Measurements from ENCODE around the gene BBS7. TPM values are rescaled to one million over a fixed set of nuclear protein-coding genes. Genes with fewer than 3 reads are reported as not detected.

The BBS7 gene
- total and polyA plus RNA-seq, 2 donors (not counting 3 experiments of a cell fraction or from before 2014, with no cell fraction given), result 20.0 to 21.7 TPM

GRCh38 chr4:121863799-121864198 is 6.5 kb downstream of the BBS7 start:
- ChIA-PET POLR2A (no interaction called here), CTCF (no interaction called here)
- H3K9me1 ChIP-seq (replicated peaks; ENCODE audit: control insufficient read depth, extremely low read depth, insufficient read depth, low read length), result peaks cover 5% of the 10 kb centered on the region
- H3K36me3 ChIP-seq (ENCODE audit: control insufficient read depth in 2 of 2, extremely low read depth in 1 of 2, insufficient read depth in 2 of 2, low read length in 2 of 2), result peaks cover 3 to 5% of the 10 kb centered on the region in 2 experiments
- DNase-seq (ENCODE audit: low read depth, low spot score) (no peak), FAIRE-seq (no peak)
- H3K4me2 ChIP-seq (ENCODE audit: insufficient read depth, low read length), result no peak overlapping the region
- no peak overlapping the region for H3K9ac ChIP-seq (replicated peaks; ENCODE audit: extremely low read depth, insufficient read depth, low read length)
- no TSS peak for BruUV-seq (replicated peaks)
- H3K27ac ChIP-seq (ENCODE audit: insufficient read depth, low read depth, low read length), result no peak overlapping the region
- H3K9me3 ChIP-seq (replicated peaks; ENCODE audit: control insufficient read depth, insufficient read depth, low read length), result no peaks in the 10 kb centered on the region
- no peaks in the 10 kb centered on the region for H4K20me1 ChIP-seq (replicated peaks; ENCODE audit: control insufficient read depth, extremely low read depth, insufficient read depth, low read length)
- H3K4me1 ChIP-seq (ENCODE audit: control insufficient read depth, extremely low read depth, insufficient read depth, low read length), result peaks cover under 1% of the 10 kb centered on the region
- peaks cover under 1% of the 10 kb centered on the region for H3K79me2 ChIP-seq (ENCODE audit: control insufficient read depth, insufficient read depth, low read length)
- no peak overlapping the region for H3K4me3 ChIP-seq (replicated peaks in 1 of 3; ENCODE audit: insufficient read depth in 1 of 3, low read depth in 1 of 3, low read length in 3 of 3)
- intact Hi-C loops (cut with micrococcal nuclease), result no loop called here
- TF ChIP-seq FOS (IDR thresholded peaks at IDR 0.05; ENCODE audit: borderline replicate concordance, insufficient read depth, low read length), result no peak
- no peak for TF ChIP-seq JUN (IDR thresholded peaks at IDR 0.05; ENCODE audit: borderline replicate concordance, insufficient read depth, insufficient read length, low read depth)
- no peak for TF ChIP-seq GATA2 (IDR thresholded peaks at IDR 0.05; ENCODE audit: insufficient read depth, insufficient read length, low read depth, low read length)
- dilution Hi-C loops (cut with MboI; ENCODE audit: extremely low pct_ligation_motif_present, low sequenced_read_pairs), result no loop called here
- H3K27me3 ChIP-seq (ENCODE audit: control insufficient read depth in 2 of 2, insufficient read depth in 2 of 2, low read length in 2 of 2), result no peaks in the 10 kb centered on the region
- no peak overlapping the region for H2AFZ ChIP-seq (ENCODE audit: low read depth, low read length)

GRCh38 chr4:121861426-121861825 is 8.8 kb downstream of the BBS7 start:
- dilution Hi-C loops (cut with MboI; ENCODE audit: extremely low pct_ligation_motif_present, low sequenced_read_pairs) (no loop called here), intact Hi-C loops (cut with micrococcal nuclease) (no loop called here)
- H3K9me3 ChIP-seq (replicated peaks; ENCODE audit: control insufficient read depth, insufficient read depth, low read length), result no peaks in the 10 kb centered on the region
- peaks cover 3 to 5% of the 10 kb centered on the region in 2 experiments for H3K36me3 ChIP-seq (ENCODE audit: control insufficient read depth in 2 of 2, extremely low read depth in 1 of 2, insufficient read depth in 2 of 2, low read length in 2 of 2)
- H3K4me1 ChIP-seq (ENCODE audit: control insufficient read depth, extremely low read depth, insufficient read depth, low read length), result no peaks in the 10 kb centered on the region
- BruUV-seq (replicated peaks), result no TSS peak
- no peaks in the 10 kb centered on the region for H4K20me1 ChIP-seq (replicated peaks; ENCODE audit: control insufficient read depth, extremely low read depth, insufficient read depth, low read length)
- DNase-seq (ENCODE audit: low read depth, low spot score) (no peak), FAIRE-seq (no peak)
- H3K4me3 ChIP-seq (replicated peaks in 1 of 3; ENCODE audit: insufficient read depth in 1 of 3, low read depth in 1 of 3, low read length in 3 of 3), result no peak overlapping the region
- POLR2A ChIA-PET, result no interaction called here
- H2AFZ ChIP-seq (ENCODE audit: low read depth, low read length), result no peak overlapping the region
- H3K27ac ChIP-seq (ENCODE audit: insufficient read depth, low read depth, low read length), result no peak overlapping the region
- peaks cover 5% of the 10 kb centered on the region for H3K9me1 ChIP-seq (replicated peaks; ENCODE audit: control insufficient read depth, extremely low read depth, insufficient read depth, low read length)
- H3K4me2 ChIP-seq (ENCODE audit: insufficient read depth, low read length), result no peak overlapping the region
- H3K27me3 ChIP-seq (ENCODE audit: control insufficient read depth in 2 of 2, insufficient read depth in 2 of 2, low read length in 2 of 2), result no peaks in the 10 kb centered on the region
- CTCF ChIA-PET, result no interaction called here
- no peak for TF ChIP-seq POLR2A (IDR thresholded peaks at IDR 0.05; ENCODE audit: low read depth, low read length)
- H3K79me2 ChIP-seq (ENCODE audit: control insufficient read depth, insufficient read depth, low read length), result no peaks in the 10 kb centered on the region
- no peak overlapping the region for H3K9ac ChIP-seq (replicated peaks; ENCODE audit: extremely low read depth, insufficient read depth, low read length)
